Lower leg skin (tissue), 4 donors: Measurements from ENCODE around the gene LRP1B. TPM values are rescaled to one million over a fixed set of nuclear protein-coding genes. Genes with fewer than 3 reads are reported as not detected.

Source experiments
- DNase-seq, 2 donors: peaks; one replicate each; pipeline ENCODE4 v3.0.0-alpha.2; 2019; ENCODE audit warnings: low spot score in 2 of 2
- H3K4me3 ChIP-seq: fragments of 200-600 bp; sonication (generic); 2 replicates; pipeline ENCODE4 v1.5.1; 2017; ENCODE audit warnings: mild to moderate bottlenecking, low read depth; ENCODE audit not compliant: poor library complexity, severe bottlenecking
- CTCF ChIP-seq, 3 donors: fragments of 450-650 bp; IDR thresholded peaks; one replicate each; pipeline ENCODE4 v1.5.1; 2016; ENCODE audit warnings: antibody characterized with exemption in 3 of 3, mild to moderate bottlenecking in 3 of 3, moderate library complexity in 2 of 3
- POLR2A ChIP-seq, 2 donors: fragments of 450-650 bp; IDR thresholded peaks; one replicate each; pipeline ENCODE4 v1.6.1; 2016 to 2017; ENCODE audit warnings: antibody characterized with exemption in 2 of 2, mild to moderate bottlenecking in 1 of 2, moderate library complexity in 1 of 2
- WGBS, 2 donors: methylation state at CpG; one replicate each; pipeline ENCODE4 v1.1.5; 2018; 5-methylcytosine and 5-hydroxymethylcytosine counted together
- intact Hi-C: fragments of 100-400 bp; cut with DNase I; formaldehyde crosslinking; loops from one replicate; pipeline ENCODE4 v1.15.0; 2023; ENCODE audit warnings: low total_unique reads
- total RNA-seq, 4 donors: library from RNA; depleted of rRNA; stranded (reverse); fragments of >200 nt; gene quantifications; one replicate each; pipeline ENCODE4 v1.1.0, GENCODE V29; 2016

Gene LRP1B
- total RNA-seq, 4 donors from 2014 or later = 0.80 to 1.6 (median 1.0) TPM

GRCh38 chr2:140355511-140356090 lies 1775.2 kb downstream of the LRP1B start:
- 50 to 61% methylated on average over 2 of the region's 2 CpGs for WGBS, 2 donors
- intact Hi-C loops = no loop called here
- DNase-seq = no peak
- TF ChIP-seq CTCF (IDR thresholded peaks at IDR 0.05) (no peak), POLR2A (IDR thresholded peaks at IDR 0.05) (no peak)
- no peak overlapping the region for H3K4me3 ChIP-seq

GRCh38 chr2:140354544-140354943 lies 1776.3 kb downstream of the LRP1B start:
- DNase-seq = no peak
- H3K4me3 ChIP-seq = no peak overlapping the region
- TF ChIP-seq POLR2A (IDR thresholded peaks at IDR 0.05) = no peak
- TF ChIP-seq CTCF (IDR thresholded peaks at IDR 0.05) = no peak
- intact Hi-C loops = no loop called here
- 80 to 89% methylated on average over 2 of the region's 2 CpGs for WGBS, 2 donors

GRCh38 chr2:140353541-140353940 lies 1777.3 kb downstream of the LRP1B start:
- 23 to 41% methylated on average over 2 of the region's 2 CpGs for WGBS, 2 donors
- DNase-seq = no peak
- TF ChIP-seq POLR2A (IDR thresholded peaks at IDR 0.05) (no peak), CTCF (IDR thresholded peaks at IDR 0.05) (no peak)
- H3K4me3 ChIP-seq = no peak overlapping the region
- intact Hi-C loops = no loop called here

- no peak overlapping the region for H3K4me3 ChIP-seq
- DNase-seq = no peak
- TF ChIP-seq CTCF (IDR thresholded peaks at IDR 0.05) = no peak
- TF ChIP-seq POLR2A (IDR thresholded peaks at IDR 0.05) = no peak
- WGBS, 2 donors = 79 to 88% methylated on average over 3 of the region's 3 CpGs
- intact Hi-C loops = no loop called here
These were observed 1779.1 kb downstream of the LRP1B start for GRCh38 chr2:140351692-140352091.

- WGBS, 2 donors = 72 to 76% methylated on average over 3 of the region's 3 CpGs
- DNase-seq = no peak
- H3K4me3 ChIP-seq = no peak overlapping the region
- TF ChIP-seq POLR2A (IDR thresholded peaks at IDR 0.05) (no peak), CTCF (IDR thresholded peaks at IDR 0.05) (no peak)
- intact Hi-C loops = no loop called here
These were observed 1781.1 kb downstream of the LRP1B start for GRCh38 chr2:140349695-140350094.

- H3K4me3 ChIP-seq = no peak overlapping the region
- intact Hi-C loops = no loop called here
- no peak for DNase-seq
- 85 to 88% methylated on average over 4 of the region's 4 CpGs for WGBS, 2 donors
- TF ChIP-seq POLR2A (IDR thresholded peaks at IDR 0.05) (no peak), CTCF (IDR thresholded peaks at IDR 0.05) (no peak)
These were observed 1782.0 kb downstream of the LRP1B start for GRCh38 chr2:140348826-140349225.
